Lower leg skin (tissue), 3 donors: ENCODE measurements around the gene SPATA25.

Source experiments
- CTCF ChIP-seq, 3 donors: fragments of 450-650 bp; IDR thresholded peaks; one replicate each; pipeline ENCODE4 v1.5.1; 2016; ENCODE audit warnings: antibody characterized with exemption in 3 of 3, mild to moderate bottlenecking in 3 of 3, moderate library complexity in 2 of 3
- POLR2A ChIP-seq, 2 donors: fragments of 450-650 bp; IDR thresholded peaks; one replicate each; pipeline ENCODE4 v1.6.1; 2016 to 2017; ENCODE audit warnings: antibody characterized with exemption in 2 of 2, mild to moderate bottlenecking in 1 of 2, moderate library complexity in 1 of 2

GRCh38 chr20:45912344-45912682, 24.9 kb upstream of the SPATA25 start:
- no peak for TF ChIP-seq POLR2A (IDR thresholded peaks at IDR 0.05)
- TF ChIP-seq CTCF (IDR thresholded peaks at IDR 0.05), result no peak
